H1 (cell line): ENCODE results near the gene KCNQ1. TPM values are rescaled to one million over a fixed set of nuclear protein-coding genes. Genes with fewer than 3 reads are reported as not detected.

Experiments
- FOSL1 ChIP-seq: IDR thresholded peaks from 2 replicates; pipeline ENCODE4 v1.6.1; 2011; ENCODE audit warnings: mild to moderate bottlenecking, low read depth, low read length, moderate library complexity; ENCODE audit not compliant: insufficient read depth
- polyA plus RNA-seq, 7 experiments: library from polyadenylated mRNA; depleted of rRNA in 3 of 7; stranded (reverse) in 5 of 7; unstranded in 2 of 7; fragments of >200 nt in 5 of 7; fragments of 200-250 nt in 2 of 7; gene quantifications; 1 replicate in 5 of 7; 2 replicates in 1 of 7; 4 replicates in 1 of 7; pipeline versions ENCODE4 v1.2.1 to v1.2.3, GENCODE V29; 2011 to 2013; ENCODE audit warnings: missing spikeins in 2 of 7, mixed read lengths in 2 of 7
- total RNA-seq: library from RNA; stranded (reverse); fragmentation: NEBNext Ultra II Directional; extraction: Animal tissue kit (Norgen Biotek cat#: 25700); gene quantifications from 2 replicates; pipeline ENCODE4 v1.2.1, GENCODE V29; 2021

The KCNQ1 gene
- total and polyA plus RNA-seq, 2 of the 8 experiments (the other 6 are each of a cell fraction or from before 2014, with no cell fraction given), result 1.9 to 2.0 TPM

DNA sequence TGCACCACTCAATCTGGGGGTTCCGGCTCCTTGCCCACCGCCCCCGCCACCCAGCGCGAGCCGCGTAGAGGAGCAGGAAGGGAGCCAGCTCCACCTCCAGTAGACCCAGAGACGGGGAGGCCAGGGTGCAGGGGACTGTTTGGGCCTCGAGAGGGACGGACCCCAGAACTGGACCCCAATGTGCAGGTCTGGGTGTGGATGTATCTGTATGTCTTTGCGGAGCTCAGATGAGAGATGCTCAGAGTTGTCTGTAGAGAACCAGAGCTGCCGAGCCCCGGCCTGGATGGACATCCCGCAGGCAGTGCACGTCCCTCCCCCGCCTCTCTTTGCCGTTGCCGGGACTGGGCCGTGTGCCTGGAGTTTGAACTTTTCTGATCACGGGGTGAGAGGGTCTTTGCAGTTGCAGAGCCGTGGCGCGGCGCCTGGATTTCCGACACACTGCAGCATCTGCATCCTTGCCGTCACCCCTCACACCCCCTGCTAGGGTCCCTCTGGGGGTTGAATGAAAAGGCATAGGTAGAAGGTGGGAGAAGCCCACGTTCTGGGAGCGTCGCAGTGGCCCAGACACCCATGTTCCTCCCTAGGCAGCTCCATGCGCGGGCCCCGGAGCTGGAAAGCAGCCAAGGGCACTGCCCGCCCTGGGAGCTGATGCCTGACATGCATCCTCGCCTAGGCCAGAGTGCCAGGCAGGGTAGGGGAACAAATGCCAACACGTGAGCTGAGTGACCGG lies 105.2 kb downstream of the KCNQ1 start (continued):
- no peak for TF ChIP-seq FOSL1
- TF ChIP-seq, all 59 proteins: peak for 0
